ENCODE results near the gene FABP1.

- TF ChIP-seq POLR2A (IDR thresholded peaks at IDR 0.05; ENCODE audit: low read depth, low read length) = no peak
- TF ChIP-seq POLR2AphosphoS5 (IDR thresholded peaks at IDR 0.05; ENCODE audit: low read depth, low read length) = no peak
Measured at GRCh38 chr2:88091943-88092342, 35.9 kb downstream of the FABP1 start.
